Bronchial epithelial cell (primary cell): ENCODE results near the gene TAF1C. TPM values are rescaled to one million over a fixed set of nuclear protein-coding genes. Genes with fewer than 3 reads are reported as not detected.
A peak's percentile ranks its signal among the peaks of the same experiment; 100 is the strongest.

Experiments used
- DNase-seq: peaks from one replicate; pipeline ENCODE4 v3.0.0-alpha.2; 2010; ENCODE audit warnings: low read depth
- FAIRE-seq: peaks from 2 replicates; lab custom pipeline; 2011; peaks lifted over from hg19 to GRCh38; lab: Jason Lieb, UNC
- H3K27me3 ChIP-seq: 2 replicates; pipeline ENCODE4 v1.5.1; 2011; ENCODE audit warnings: low read length; ENCODE audit not compliant: control insufficient read depth, insufficient read depth
- H3K36me3 ChIP-seq: 2 replicates; pipeline ENCODE4 v1.5.1; 2011; ENCODE audit warnings: low read length; ENCODE audit not compliant: control insufficient read depth, insufficient read depth
- H3K4me3 ChIP-seq: 2 replicates; pipeline ENCODE4 v1.5.1; 2011; ENCODE audit warnings: mild to moderate bottlenecking, low read depth, low read length, control low read depth
- total RNA-seq: library from RNA; depleted of rRNA; stranded (reverse); fragments of >200 nt; gene quantifications from 2 replicates; pipeline ENCODE4 v1.2.1, GENCODE V29; 2014
- TF ChIP-seq, protein P1 (sequence below): IDR thresholded peaks from 2 replicates; pipeline ENCODE4 v1.5.1; 2011; ENCODE audit warnings: mild to moderate bottlenecking, moderate library complexity, low read length, control low read depth, inconsistent platforms; ENCODE audit not compliant: insufficient read depth, severe bottlenecking

TAF1C gene
- total RNA-seq, 1 donor from 2014 or later, result 7.9 TPM

DNA sequence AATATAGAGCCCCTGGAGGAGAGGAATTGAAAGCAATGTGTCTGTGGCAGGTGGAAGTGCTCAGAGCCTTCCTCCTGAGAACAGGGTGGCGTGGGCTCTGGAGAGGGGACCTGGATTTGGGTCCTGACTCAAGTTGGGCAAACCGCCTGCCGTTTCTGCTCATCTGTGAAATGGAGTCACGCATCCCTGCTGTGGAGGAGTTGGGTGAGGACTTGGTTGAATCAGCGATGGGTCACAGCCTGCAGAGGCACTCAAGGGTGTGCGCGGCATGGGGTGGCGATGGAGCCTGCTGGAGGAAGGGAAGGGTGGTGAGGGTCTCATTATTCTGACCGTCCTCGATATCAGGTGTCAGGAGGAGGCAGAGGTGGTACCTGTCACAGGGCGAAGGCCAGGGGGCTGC lies 7.2 kb upstream of the TAF1C start:
- no peak overlapping the region for H3K4me3 ChIP-seq
- H3K27me3 ChIP-seq, result no peaks in the 10 kb centered on the region
- DNase-seq, result no peak
- TF ChIP-seq, protein P1, sequence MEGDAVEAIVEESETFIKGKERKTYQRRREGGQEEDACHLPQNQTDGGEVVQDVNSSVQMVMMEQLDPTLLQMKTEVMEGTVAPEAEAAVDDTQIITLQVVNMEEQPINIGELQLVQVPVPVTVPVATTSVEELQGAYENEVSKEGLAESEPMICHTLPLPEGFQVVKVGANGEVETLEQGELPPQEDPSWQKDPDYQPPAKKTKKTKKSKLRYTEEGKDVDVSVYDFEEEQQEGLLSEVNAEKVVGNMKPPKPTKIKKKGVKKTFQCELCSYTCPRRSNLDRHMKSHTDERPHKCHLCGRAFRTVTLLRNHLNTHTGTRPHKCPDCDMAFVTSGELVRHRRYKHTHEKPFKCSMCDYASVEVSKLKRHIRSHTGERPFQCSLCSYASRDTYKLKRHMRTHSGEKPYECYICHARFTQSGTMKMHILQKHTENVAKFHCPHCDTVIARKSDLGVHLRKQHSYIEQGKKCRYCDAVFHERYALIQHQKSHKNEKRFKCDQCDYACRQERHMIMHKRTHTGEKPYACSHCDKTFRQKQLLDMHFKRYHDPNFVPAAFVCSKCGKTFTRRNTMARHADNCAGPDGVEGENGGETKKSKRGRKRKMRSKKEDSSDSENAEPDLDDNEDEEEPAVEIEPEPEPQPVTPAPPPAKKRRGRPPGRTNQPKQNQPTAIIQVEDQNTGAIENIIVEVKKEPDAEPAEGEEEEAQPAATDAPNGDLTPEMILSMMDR, result no peak
- FAIRE-seq, result no peak
- H3K36me3 ChIP-seq, result no peaks in the 10 kb centered on the region

DNA sequence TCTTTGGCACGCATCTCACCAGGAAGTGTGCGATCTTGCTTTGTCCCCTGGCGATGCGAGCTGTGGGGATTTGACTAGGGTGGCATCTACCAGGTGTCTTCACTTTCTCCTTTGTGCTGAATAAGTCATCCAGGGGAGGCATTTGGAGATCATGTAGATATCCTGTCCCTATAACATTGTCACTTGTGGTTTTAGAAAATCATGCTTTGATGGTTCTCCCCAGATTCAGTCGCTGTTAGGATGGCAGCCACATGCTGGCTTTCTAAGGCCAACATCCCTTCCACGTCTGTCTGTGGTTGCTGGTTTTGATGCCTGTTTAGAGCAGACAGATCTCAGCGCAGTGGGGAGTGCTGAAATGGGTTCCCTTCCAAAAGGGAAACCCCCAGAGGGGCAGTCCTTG lies 6.6 kb upstream of the TAF1C start:
- Histone ChIP-seq H3K36me3 (no peaks in the 10 kb centered on the region), H3K4me3 (no peak overlapping the region), H3K27me3 (no peaks in the 10 kb centered on the region)
- DNase-seq (no peak), FAIRE-seq (peak; percentile 82)
- TF ChIP-seq, protein P1, result no peak

DNA sequence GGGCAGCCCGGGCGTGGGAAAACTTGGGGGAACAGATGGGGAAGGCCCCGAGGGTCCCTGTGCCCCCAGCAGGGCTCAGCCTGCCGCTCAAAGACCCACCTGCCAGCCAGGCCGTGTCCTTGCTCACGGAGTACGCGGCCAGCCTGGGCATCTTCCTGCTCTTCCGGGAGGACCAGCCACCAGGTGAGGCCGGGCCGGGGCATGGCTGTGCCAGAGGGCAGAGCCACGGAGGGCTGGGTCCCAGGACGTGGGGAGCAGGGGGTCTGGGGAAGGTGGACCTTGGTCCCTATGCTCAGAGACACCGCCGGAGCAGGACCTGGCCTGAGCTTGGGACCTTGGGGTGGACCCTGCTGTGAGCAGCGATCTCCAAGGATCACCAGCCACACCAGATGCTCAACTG lies 4.6 kb upstream of the TAF1C start:
- no peak overlapping the region for H3K4me3 ChIP-seq
- TF ChIP-seq, protein P1, result no peak

DNA sequence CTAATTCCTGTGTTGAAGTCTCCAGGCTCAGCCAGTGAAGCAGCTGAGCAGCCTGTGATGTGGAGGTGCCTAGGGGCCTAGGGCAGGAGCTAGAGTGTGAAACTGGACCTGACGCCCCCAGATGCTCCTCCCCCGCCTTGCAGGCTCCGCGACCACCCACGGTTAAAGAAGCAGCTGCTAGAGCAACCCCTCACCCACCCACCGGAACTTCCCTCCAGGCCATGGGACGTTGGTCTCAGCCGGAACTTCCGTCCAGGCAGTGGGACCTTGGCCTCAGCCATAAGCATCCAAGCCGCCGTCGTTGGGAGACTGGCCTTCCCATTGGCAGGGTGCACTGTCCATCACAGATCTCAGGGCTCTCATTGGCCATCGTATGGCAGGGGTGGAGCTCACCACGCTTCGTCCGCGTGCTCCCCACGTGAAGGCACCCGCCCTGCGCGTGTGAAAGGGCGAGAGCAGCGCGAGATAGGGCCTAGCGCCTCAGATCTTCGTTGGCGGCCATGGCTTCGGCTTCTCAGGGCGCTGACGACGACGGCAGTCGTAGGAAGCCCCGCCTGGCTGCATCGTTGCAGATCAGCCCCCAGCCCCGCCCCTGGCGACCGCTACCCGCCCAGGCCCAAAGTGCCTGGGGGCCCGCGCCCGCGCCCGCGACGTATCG lies 4.0 kb upstream of the TAF1C start, which contains the start of gene ADAD2:
Gene ADAD2, plus strand, starts transcription at position 427 of the 658 bp plus-strand sequence. Its CDS starts 74 bp downstream, at position 501.
- no peak for FAIRE-seq

More for the DNA sequence above, 4.6 kb upstream of the TAF1C start:
- DNase-seq (no peak), FAIRE-seq (no peak)
- Histone ChIP-seq H3K27me3 (no peaks in the 10 kb centered on the region), H3K36me3 (no peaks in the 10 kb centered on the region)

DNA sequence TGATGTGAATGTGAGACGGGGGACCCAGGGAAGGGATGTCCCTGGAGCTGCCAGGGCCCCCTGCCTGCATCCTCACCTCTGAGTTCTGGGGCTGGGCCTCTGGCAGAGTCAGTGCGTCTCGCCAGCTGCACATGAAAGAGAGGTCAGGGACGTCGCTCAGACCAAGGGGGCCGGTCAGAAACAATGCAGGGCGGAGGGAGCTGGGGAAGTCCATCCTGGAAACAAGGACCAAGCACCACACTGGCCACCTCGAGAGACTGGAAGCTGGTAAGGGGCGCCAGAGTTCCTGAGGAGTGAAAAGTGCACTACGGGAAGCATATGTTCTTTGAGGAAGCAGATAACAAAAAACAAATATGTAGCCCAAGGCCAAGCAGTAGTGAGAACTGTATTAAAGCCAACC lies 2.1 kb downstream of the TAF1C start:
- Histone ChIP-seq H3K36me3 (peaks cover 17% of the 10 kb centered on the region), H3K27me3 (no peaks in the 10 kb centered on the region), H3K4me3 (no peak overlapping the region)
- FAIRE-seq (no peak), DNase-seq (no peak)
- TF ChIP-seq, protein P1, result no peak

More for the DNA sequence above, 4.0 kb upstream of the TAF1C start, which contains the start of gene ADAD2:
- DNase-seq, result no peak
- Histone ChIP-seq H3K36me3 (no peaks in the 10 kb centered on the region), H3K27me3 (no peaks in the 10 kb centered on the region), H3K4me3 (no peak within 1 kb of the TSS)
- TF ChIP-seq, protein P1, result no peak
